Esophagus squamous epithelium (tissue), 5 donors: Measurements from ENCODE around the gene C14orf39. TPM values are rescaled to one million over a fixed set of nuclear protein-coding genes. Genes with fewer than 3 reads are reported as not detected.
A peak's percentile ranks its signal among the peaks of the same experiment; 100 is the strongest.

Source experiments
- DNase-seq: peaks from one replicate; lab custom pipeline; 2025; lab: John Stamatoyannopoulos, UW
- H3K27ac ChIP-seq, 4 donors: fragments of 200-600 bp; sonication (generic); one replicate each; pipeline ENCODE4 v1.5.1; 2016 to 2019; ENCODE audit warnings: mild to moderate bottlenecking in 1 of 4
- H3K27me3 ChIP-seq, 4 donors: fragments of 200-600 bp; sonication (generic); 1 replicate in 3 of 4; 2 replicates in 1 of 4; pipeline versions ENCODE4 v1.5.1 to v1.6.0; 2017 to 2021; ENCODE audit warnings: antibody characterized with exemption in 1 of 4
- H3K36me3 ChIP-seq, 3 donors: fragments of 200-600 bp; sonication (generic); one replicate each; pipeline ENCODE4 v1.5.1; 2016 to 2019
- H3K4me1 ChIP-seq, 3 donors: fragments of 200-600 bp; sonication (generic); one replicate each; pipeline ENCODE4 v1.5.1; 2017 to 2019
- H3K4me3 ChIP-seq, 4 donors: fragments of 200-600 bp; sonication (generic); 1 replicate in 3 of 4; 2 replicates in 1 of 4; pipeline ENCODE4 v1.5.1; 2016 to 2019; ENCODE audit warnings: mild to moderate bottlenecking in 2 of 4, moderate library complexity in 1 of 4
- H3K9me3 ChIP-seq, 3 donors: fragments of 200-600 bp; sonication (generic); one replicate each; pipeline ENCODE4 v1.5.1; 2016 to 2019
- CTCF ChIP-seq, 6 experiments: fragments of 450-650 bp in 4 of 6; fragments of 200-600 bp in 2 of 6; sonication (generic) in 2 of 6; IDR thresholded peaks; one replicate each; pipeline ENCODE4 v1.5.1; 2016 to 2019; ENCODE audit warnings: antibody characterized with exemption in 6 of 6, mild to moderate bottlenecking in 4 of 6, moderate library complexity in 4 of 6
- POLR2A ChIP-seq, 4 donors: fragments of 450-650 bp; IDR thresholded peaks; one replicate each; pipeline ENCODE4 v1.6.1; 2017; ENCODE audit warnings: antibody characterized with exemption in 4 of 4, mild to moderate bottlenecking in 4 of 4, moderate library complexity in 3 of 4
- WGBS, 2 donors: methylation state at CpG; one replicate each; pipeline ENCODE4 v1.1.5; 2018; 5-methylcytosine and 5-hydroxymethylcytosine counted together
- intact Hi-C: fragments of 100-400 bp; cut with DNase I; formaldehyde crosslinking; loops from one replicate; pipeline ENCODE4 v1.15.0; 2022
- total RNA-seq, 4 donors: library from RNA; depleted of rRNA; stranded (reverse); fragments of >200 nt; gene quantifications; one replicate each; pipeline ENCODE4 v1.1.0, GENCODE V29; 2016
- donor health status: DM: yes; HTN: yes; CAD: no.

Gene C14orf39
- total RNA-seq, 4 donors from 2014 or later: not detected

- DNase-seq: no peak
- intact Hi-C loops: no loop called here
- Histone ChIP-seq H3K4me3 (peak overlapping the region in 3 of 4 donors; percentile 22 to 58 (median 40)), H3K4me1 (peaks cover 14 to 42% (median 14%) of the 10 kb centered on the region in 3 donors), H3K27me3 (peaks cover 10 to 97% (median 39%) of the 10 kb centered on the region in 4 donors), H3K36me3 (no peaks in the 10 kb centered on the region), H3K9me3 (peaks cover 0 to 5% (median 0%) of the 10 kb centered on the region in 3 donors), H3K27ac (no peak overlapping the region)
- TF ChIP-seq CTCF (IDR thresholded peaks at IDR 0.05): no peak
- no peak for TF ChIP-seq POLR2A (IDR thresholded peaks at IDR 0.05)
- WGBS, 2 donors: 7 to 8% methylated on average over 9 of the region's 10 CpGs
Observed at GRCh38 chr14:60514378-60514740, 28.5 kb upstream of the C14orf39 start.

DNA sequence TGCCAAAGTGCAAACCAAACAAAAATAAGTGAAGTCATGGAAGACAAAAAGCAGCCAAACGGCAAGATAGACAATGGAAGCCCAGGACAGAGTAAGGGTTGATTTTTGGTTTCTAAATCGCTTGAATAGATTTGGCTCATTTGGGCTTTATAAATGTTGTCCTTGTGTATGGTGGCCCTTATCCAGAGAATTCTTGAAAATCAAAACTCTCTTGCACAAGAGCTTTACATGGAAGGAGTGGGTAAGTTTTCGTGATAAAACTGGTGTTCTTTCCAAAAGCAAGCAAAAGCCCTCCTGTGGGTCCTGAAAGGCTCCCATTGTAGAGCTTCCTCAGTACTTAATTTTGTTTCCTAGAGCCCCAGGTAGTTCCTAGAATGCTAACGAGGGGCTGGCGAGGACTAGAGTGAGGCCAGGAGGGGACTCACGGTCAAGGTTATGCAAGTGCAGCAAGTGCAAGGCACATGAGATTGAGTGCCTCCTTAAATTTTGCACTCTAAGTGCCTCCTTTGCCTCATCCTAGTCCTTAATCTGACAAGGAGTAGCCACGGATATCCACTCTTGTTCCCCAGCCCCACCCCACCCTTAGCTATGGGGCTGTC, 27.2 kb upstream of the C14orf39 start:
- H3K27me3 ChIP-seq: peaks cover 18 to 100% (median 48%) of the 10 kb centered on the region in 4 donors
- no peak overlapping the region for H3K27ac ChIP-seq
- no peaks in the 10 kb centered on the region for H3K36me3 ChIP-seq
- TF ChIP-seq POLR2A (IDR thresholded peaks at IDR 0.05) (no peak), CTCF (IDR thresholded peaks at IDR 0.05) (no peak)
- H3K4me1 ChIP-seq: peaks cover 14 to 50% (median 14%) of the 10 kb centered on the region in 3 donors
- H3K4me3 ChIP-seq: no peak overlapping the region
- no peak for DNase-seq
- intact Hi-C loops: no loop called here
- WGBS, 2 donors: 7 to 9% methylated on average over 6 to 7 of the region's 7 CpGs
- H3K9me3 ChIP-seq: peaks cover 0 to 5% (median 0%) of the 10 kb centered on the region in 3 donors

DNA sequence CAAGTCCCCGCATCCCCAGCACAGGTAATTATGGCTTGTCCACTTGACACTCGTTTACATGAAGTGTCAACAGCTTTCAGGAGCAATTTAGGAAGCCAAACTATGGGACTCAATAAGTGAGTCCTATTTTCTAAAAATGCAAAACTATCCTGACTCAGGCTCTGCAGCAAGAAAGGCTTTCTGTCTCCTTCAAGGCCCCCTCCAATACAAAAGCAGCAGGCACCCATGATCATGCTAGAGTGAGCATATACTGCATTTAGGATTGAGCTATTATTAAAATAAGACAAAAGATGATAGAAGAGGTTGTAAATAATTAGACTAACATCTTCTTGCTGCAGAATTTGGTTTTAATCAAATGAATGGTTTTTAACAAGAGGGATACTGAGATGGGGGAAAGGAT, 26.3 kb upstream of the C14orf39 start:
- H3K36me3 ChIP-seq: no peaks in the 10 kb centered on the region
- H3K4me3 ChIP-seq: no peak overlapping the region
- intact Hi-C loops: no loop called here
- H3K4me1 ChIP-seq: peaks cover 14 to 55% (median 14%) of the 10 kb centered on the region in 3 donors
- peaks cover 25 to 100% (median 56%) of the 10 kb centered on the region in 4 donors for H3K27me3 ChIP-seq
- TF ChIP-seq CTCF (IDR thresholded peaks at IDR 0.05) (no peak), POLR2A (IDR thresholded peaks at IDR 0.05) (no peak)
- 7 to 8% methylated on average over 2 of the region's 2 CpGs for WGBS, 2 donors
- peaks cover 0 to 5% (median 0%) of the 10 kb centered on the region in 3 donors for H3K9me3 ChIP-seq
- no peak overlapping the region for H3K27ac ChIP-seq
- DNase-seq: no peak

GRCh38 chr14:60510951-60511599, 25.2 kb upstream of the C14orf39 start:
- Histone ChIP-seq H3K4me3 (peak overlapping the region in 1 of 4 donors; percentile 43), H3K36me3 (no peaks in the 10 kb centered on the region), H3K9me3 (peaks cover 0 to 5% (median 0%) of the 10 kb centered on the region in 3 donors), H3K27ac (no peak overlapping the region), H3K27me3 (peaks cover 36 to 100% (median 66%) of the 10 kb centered on the region in 4 donors), H3K4me1 (peaks cover 14 to 63% (median 14%) of the 10 kb centered on the region in 3 donors)
- intact Hi-C loops: no loop called here
- DNase-seq: no peak
- WGBS, 2 donors: 12 to 21% methylated on average over 29 to 30 of the region's 49 CpGs
- TF ChIP-seq CTCF (IDR thresholded peaks at IDR 0.05) (no peak), POLR2A (IDR thresholded peaks at IDR 0.05) (no peak)
